ENCODE data around the gene ZNF839. TPM values are rescaled to one million over a fixed set of nuclear protein-coding genes. Genes with fewer than 3 reads are reported as not detected.

Gene ZNF839
- total RNA-seq, 4 donors from 2014 or later = 7.6 to 12.5 (median 9.5) TPM

GRCh38 chr14:102352213-102352612, 32.7 kb downstream of the ZNF839 start:
- peak overlapping the region in 1 of 4 donors; percentile 51 for H3K27ac ChIP-seq (replicated peaks in 1 of 4)
- WGBS = 95% methylated on average over 4 of the region's 4 CpGs
- intact Hi-C loops (cut with DNase I) = no loop called here

GRCh38 chr14:102353126-102353619, 33.6 kb downstream of the ZNF839 start:
- H3K4me3 ChIP-seq = no peak overlapping the region
- no peaks in the 10 kb centered on the region for H3K27me3 ChIP-seq
- H3K27ac ChIP-seq (replicated peaks in 1 of 4) = no peak overlapping the region
- intact Hi-C loops (cut with DNase I) = no loop called here
- TF ChIP-seq POLR2AphosphoS5 (IDR thresholded peaks at IDR 0.05) (no peak), POLR2A (IDR thresholded peaks at IDR 0.05; ENCODE audit: low read depth) (no peak), EP300 (IDR thresholded peaks at IDR 0.05) (no peak), CTCF (IDR thresholded peaks at IDR 0.05) (no peak)
- peaks cover 0 to 14% (median 2%) of the 10 kb centered on the region in 4 donors for H3K4me1 ChIP-seq
- H3K36me3 ChIP-seq = peaks cover 65 to 98% (median 87%) of the 10 kb centered on the region in 4 donors
- 84% methylated on average over 8 of the region's 8 CpGs for WGBS
- no peaks in the 10 kb centered on the region for H3K9me3 ChIP-seq
- DNase-seq (ENCODE audit: extremely low spot score) = no peak

More at GRCh38 chr14:102352213-102352612, 32.7 kb downstream of the ZNF839 start:
- no peaks in the 10 kb centered on the region for H3K9me3 ChIP-seq
- no peak for DNase-seq (ENCODE audit: extremely low spot score)
- H3K27me3 ChIP-seq = no peaks in the 10 kb centered on the region
- H3K4me3 ChIP-seq = no peak overlapping the region
- peaks cover 0 to 14% (median 2%) of the 10 kb centered on the region in 4 donors for H3K4me1 ChIP-seq
- TF ChIP-seq POLR2A (IDR thresholded peaks at IDR 0.05; ENCODE audit: low read depth) = no peak
- peaks cover 67 to 98% (median 87%) of the 10 kb centered on the region in 4 donors for H3K36me3 ChIP-seq

GRCh38 chr14:102356280-102356679, 36.7 kb downstream of the ZNF839 start:
- 97% methylated on average over 3 of the region's 3 CpGs for WGBS
- Histone ChIP-seq H3K9me3 (no peaks in the 10 kb centered on the region), H3K27me3 (no peaks in the 10 kb centered on the region), H3K27ac (replicated peaks in 1 of 4) (no peak overlapping the region), H3K4me3 (no peak overlapping the region), H3K4me1 (peaks cover under 1 to 18% (median 15%) of the 10 kb centered on the region in 4 donors), H3K36me3 (peaks cover 55 to 88% (median 74%) of the 10 kb centered on the region in 4 donors)
- intact Hi-C loops (cut with DNase I) = no loop called here
- TF ChIP-seq POLR2AphosphoS5 (IDR thresholded peaks at IDR 0.05) (no peak), EP300 (IDR thresholded peaks at IDR 0.05) (no peak), CTCF (IDR thresholded peaks at IDR 0.05) (no peak), POLR2A (IDR thresholded peaks at IDR 0.05; ENCODE audit: low read depth) (no peak)
- no peak for DNase-seq (ENCODE audit: extremely low spot score)

GRCh38 chr14:102359341-102359740, 39.8 kb downstream of the ZNF839 start:
- Histone ChIP-seq H3K4me3 (no peak overlapping the region), H3K36me3 (peaks cover 42 to 59% (median 50%) of the 10 kb centered on the region in 4 donors), H3K27ac (replicated peaks in 1 of 4) (no peak overlapping the region), H3K27me3 (no peaks in the 10 kb centered on the region), H3K9me3 (no peaks in the 10 kb centered on the region), H3K4me1 (peaks cover 19 to 34% (median 30%) of the 10 kb centered on the region in 4 donors)
- DNase-seq (ENCODE audit: extremely low spot score) = no peak
- 93% methylated on average over 2 of the region's 2 CpGs for WGBS
- TF ChIP-seq CTCF (IDR thresholded peaks at IDR 0.05) (no peak), EP300 (IDR thresholded peaks at IDR 0.05) (no peak), POLR2AphosphoS5 (IDR thresholded peaks at IDR 0.05) (no peak)
- intact Hi-C loops (cut with DNase I) = no loop called here

GRCh38 chr14:102360388-102360787, 40.8 kb downstream of the ZNF839 start:
- TF ChIP-seq EP300 (IDR thresholded peaks at IDR 0.05) (no peak), POLR2AphosphoS5 (IDR thresholded peaks at IDR 0.05) (no peak), POLR2A (IDR thresholded peaks at IDR 0.05; ENCODE audit: low read depth) (no peak), CTCF (IDR thresholded peaks at IDR 0.05) (no peak)
- 91% methylated on average over 3 of the region's 3 CpGs for WGBS
- no peak overlapping the region for H3K27ac ChIP-seq (replicated peaks in 1 of 4)
- intact Hi-C loops (cut with DNase I) = no loop called here
- no peaks in the 10 kb centered on the region for H3K27me3 ChIP-seq
- peaks cover 31 to 48% (median 40%) of the 10 kb centered on the region in 4 donors for H3K36me3 ChIP-seq
- no peak overlapping the region for H3K4me3 ChIP-seq
- peaks cover 21 to 42% (median 37%) of the 10 kb centered on the region in 4 donors for H3K4me1 ChIP-seq
- DNase-seq (ENCODE audit: extremely low spot score) = no peak
- no peaks in the 10 kb centered on the region for H3K9me3 ChIP-seq
